HS-27A (cell line): Measurements from ENCODE around the gene PRTN3.
"Not testable (repeated sequence)": the region's sequence is repeated elsewhere in the genome, so short reads cannot be mapped to it uniquely, and the experiment has no call there.

Source experiments
- DNase-seq: peaks from one replicate; pipeline ENCODE4 v3.0.0-alpha.2; 2012; ENCODE audit warnings: low read depth, missing footprints

Gene PRTN3

DNA sequence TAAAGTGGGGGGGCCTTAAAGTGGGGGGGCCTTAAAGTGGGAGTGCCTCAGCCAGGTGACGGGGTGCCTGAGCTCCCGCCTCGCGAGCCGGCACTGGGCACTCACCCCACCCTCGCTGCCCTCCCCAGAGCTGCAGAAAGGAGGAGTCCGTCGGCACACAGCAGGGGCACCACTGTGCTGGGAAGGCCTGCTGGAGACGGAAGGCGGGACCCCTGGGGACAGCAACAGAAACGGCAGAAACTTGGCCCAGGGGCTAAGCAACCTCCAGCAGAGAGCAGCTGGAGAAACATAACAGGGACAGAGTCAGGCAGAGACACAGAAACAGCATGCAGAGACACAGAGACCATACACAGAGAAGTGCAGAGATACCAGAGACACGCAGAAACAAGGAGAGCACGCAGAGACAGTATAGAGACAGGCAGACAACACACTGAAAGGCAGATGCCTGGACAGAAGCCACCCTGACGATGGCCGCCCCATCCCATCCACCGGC is 26.5 kb downstream of the PRTN3 start:
- no peak for DNase-seq

DNA sequence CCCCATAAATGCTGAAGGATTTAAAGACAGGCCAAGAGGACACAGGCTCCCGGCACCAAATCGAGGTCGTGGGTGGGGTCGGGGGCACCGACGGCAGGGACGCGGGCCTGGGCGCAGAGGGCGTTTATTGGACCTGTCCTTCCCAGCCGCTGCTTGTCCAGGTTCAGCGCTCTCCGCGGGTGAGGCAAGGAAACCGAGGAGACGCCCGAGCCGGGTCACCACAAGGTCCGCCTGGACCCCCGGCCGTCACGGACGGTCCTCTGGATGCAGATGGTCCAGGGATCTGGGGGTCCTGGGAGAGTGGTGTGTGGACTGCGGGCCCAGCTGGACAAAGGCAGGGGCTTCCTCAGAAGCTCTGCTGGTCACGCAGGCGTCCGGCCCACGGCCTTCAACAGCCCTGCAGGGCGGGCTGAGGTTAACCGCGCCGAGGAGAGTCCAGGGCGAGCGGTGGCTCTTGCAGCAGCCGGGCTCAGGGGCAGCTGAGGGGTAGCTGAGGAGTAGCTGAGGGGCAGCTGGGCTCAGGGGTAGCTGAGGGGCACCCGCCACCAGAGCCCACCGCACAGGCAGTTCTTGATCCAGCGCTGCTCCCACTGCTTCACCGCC is 27.2 kb downstream of the PRTN3 start:
- no peak for DNase-seq

DNA sequence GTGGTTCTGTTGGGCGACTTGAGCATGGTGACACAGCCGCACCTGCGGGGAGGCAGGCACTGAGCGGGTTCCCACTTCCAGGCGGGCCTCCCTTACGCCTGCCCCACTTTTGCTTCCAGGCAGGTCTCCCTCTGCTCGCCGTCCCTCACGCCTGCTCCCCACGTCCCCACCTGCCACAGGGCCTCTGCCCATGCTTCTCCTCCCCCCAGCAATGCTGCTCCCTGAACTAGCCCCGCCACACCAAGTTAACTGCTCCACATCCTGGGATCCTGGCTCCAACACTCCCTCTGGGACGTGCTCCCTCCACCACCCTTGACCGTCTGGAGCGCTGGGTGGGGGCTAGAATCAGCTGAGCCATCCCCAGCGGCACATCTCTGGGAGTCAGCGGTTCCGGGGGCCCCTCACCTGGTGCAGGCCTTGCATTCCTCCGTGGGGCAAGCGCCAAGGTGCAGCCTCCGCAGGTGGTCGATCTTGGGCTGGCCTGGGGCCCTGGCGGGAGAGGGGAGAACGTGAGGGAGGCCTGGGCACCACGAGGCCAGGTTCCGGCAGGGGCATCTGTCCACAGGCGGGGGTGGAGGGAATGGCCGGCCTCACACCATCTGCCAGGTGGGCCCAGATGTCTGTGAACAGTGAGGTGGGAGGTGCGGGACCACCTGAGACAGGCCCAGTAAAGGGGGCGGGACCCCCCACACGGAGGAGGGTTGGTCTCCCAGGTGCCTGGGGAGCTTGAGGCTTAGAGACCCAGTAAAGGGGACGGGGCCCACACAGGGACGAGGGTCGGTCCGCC is 27.9 kb downstream of the PRTN3 start:
- DNase-seq: no peak

DNA sequence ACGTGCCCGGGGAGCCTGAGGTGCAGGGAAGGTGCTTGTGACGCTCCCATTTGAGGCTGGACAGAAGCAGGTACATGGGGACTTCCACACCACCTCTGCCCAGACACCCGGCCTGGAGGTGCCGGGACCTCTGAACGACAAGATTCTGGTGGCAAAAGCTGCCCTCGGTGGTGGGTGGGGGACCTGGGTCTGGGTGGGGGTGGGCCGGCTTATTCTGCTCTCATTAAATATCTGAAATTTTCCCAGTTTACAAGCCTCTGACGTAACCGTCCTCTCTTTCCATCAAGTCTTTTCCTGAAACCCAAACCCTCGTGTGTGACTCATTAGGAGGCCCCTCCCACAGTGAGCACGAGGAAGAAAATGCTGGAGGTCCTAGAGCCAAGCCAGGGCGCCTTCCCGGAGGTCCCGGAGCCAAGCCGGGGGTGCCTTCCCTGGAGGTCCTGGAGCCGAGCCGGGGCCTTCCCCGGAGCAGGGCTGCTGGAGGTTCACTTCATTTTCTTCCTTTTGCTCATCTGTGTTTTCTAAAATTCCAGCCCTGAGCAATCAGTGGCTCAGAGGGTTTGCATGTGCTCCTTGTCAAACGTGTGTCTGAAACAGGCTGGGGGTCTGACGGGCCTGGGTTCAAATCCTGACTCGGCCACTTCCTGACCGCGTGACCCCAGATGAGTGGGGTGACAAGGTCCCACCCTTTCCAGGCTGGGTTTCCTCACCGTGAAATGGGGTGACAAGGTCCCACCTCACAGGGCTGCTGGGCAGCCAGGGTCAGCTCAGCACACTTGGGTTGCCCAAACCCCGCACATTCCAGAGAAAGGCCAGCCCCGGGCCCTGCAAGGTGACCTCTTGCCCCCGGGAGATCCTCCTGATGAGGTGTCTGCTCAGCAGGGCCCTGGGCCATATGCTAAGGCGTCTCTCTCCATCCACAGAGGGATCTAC is 28.7 kb downstream of the PRTN3 start:
- DNase-seq: peak; percentile 58

DNA sequence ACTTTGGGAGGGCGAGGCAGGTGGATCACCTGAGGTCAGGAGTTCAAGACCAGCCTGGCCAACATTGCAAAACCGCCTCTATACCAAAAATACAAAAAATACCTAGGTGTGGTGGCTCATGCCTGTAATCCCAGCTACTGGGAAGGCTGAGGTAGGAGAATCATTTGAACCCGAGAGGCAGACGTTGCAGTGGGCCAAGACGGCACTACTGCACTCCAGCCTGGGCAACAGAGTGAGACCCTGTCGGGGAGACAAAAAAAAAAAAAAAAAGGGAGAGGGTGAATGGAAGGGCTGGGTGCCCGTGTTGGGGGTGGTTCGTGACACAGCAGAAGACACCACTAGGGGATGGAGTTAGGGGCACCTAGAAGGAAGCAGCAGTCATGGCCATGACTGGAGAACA is 29.5 kb downstream of the PRTN3 start:
- DNase-seq: no peak

DNA sequence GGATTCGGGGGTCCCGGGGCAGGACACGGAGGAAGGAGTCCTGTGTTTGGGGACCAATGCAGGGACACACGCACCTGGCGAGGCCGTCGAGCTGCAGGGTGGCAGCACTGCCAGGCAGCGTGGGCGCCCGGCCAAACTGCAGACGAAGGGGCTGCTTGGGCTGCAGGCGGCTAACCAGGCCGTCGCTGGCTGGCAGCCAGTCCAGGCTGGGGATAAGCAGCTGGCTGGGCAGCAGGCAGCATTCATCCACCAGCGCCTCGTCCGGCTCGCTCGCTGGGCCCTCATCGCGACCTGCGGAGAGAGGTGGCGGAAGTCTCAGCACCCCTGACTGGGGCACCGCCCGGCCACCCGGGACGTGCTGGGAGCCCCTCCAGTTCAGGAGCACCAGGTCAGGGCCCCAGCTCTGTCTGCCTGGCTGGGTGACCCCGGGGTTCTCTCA is 30.2 kb downstream of the PRTN3 start:
- DNase-seq: no peak

DNA sequence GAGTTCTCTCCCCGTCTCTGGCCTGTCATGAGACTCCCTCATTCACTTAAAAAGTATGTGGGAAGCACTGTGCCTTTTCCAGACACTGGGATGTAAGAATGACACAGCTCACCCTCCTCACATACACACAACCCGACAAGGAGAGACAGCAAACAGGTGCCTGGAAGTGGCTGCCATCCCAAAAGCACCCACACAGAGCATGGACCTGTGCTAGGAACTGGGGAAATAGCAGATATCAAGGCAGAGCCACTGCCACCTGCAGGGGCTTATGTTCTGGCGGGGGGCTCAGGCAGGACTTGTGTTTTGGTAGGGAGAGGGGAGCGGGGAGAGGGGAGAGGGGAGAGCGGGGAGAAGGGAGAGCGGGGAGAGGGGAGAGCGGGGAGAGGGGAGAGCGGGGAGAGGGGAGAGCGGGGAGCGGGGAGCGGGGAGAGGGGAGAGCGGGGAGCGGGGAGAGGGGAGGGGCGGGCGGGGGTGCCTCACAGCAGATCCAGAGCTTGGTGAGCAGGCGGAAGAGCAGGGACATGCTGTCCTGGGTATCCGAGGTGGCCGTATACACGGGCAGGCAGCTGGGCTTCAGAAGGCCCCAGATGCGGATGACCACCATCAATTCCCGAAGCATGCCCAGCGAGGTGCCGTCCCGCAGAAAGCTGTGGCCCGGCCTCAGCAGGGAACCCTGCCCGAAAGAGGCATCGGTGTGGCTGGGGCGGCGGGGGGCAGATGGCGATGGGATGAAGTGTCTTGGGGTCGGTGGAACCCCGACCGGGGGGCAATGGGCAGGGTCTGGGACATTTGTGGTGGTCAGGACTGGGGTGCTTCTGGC is 30.9 kb downstream of the PRTN3 start:
- DNase-seq: no peak

DNA sequence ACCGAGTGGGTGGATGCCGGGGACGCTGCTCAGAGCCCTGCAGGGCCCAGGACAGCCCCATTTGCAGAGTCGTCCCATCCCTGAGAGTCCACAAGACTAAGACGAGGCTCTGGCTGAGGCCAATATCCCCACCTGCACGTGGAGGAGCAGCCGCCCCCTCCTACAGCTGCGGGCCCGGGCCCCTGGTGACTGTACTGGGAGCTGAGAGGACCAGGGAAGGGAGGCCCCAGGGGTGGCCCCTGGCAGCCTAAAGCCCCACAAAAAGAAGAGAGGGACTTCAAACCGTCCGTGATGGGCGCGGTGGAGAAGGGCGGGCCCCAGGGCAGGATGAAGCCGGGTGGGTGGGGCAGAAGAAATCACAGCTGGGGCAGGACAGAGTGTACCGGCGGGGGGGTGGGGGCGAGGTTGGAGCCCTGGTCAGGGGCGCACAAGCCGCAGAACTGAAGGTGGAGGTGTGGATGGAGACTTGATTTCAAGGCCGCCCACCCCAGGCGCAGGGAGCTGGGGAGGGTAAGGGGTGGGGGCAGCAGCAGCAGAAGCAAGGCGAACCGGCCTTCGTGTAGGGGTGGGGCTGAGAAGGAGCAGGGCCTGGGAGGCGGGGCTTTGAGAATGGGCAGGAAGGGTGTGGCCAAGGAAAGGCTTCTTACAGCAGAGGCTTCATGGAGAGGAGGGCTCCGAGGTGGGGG is 31.6 kb downstream of the PRTN3 start:
- DNase-seq: no peak

DNA sequence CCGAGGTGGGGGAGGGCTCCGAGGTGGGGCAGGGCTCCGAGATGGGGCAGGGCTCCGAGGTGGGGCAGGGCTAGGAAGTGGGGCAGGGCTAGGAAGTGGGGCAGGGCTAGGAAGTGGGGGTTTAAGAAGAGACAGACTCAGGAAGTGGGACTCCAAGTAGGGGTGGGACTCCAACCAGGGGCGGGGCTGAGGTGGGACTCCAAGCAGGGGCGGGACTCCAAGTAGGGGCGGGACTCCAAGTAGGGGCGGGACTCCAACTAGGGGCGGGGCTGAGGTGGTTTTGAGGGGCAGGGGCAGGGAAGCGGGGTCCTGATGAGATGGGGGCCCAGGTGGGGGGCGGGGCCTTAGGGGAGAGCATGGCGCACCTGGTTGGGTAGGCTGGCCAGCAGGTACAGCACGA is 32.3 kb downstream of the PRTN3 start:
- DNase-seq: no peak

DNA sequence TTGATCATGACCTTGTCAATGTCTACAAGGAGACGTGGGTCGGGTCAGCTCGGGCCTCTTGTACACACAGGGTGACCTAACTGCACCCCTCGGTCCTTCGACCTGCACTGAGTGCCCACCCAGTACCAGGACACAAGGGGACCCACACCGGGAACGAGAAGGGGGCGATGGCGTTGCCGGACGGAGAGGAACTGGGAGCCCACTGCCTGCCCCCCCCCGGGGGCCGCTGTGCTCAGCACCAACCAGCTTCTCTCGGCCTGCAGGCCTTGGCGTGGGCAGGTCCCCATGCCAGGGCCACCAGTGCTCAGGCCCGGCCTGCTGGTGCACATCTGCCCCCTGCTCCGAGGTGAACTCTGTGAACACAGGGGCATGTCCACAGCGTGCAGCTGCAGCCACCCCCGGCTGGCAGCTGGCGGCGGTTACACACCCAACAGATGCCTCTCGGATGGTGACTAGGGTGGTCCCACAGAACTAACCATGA is 32.8 kb downstream of the PRTN3 start:
- DNase-seq: no peak

DNA sequence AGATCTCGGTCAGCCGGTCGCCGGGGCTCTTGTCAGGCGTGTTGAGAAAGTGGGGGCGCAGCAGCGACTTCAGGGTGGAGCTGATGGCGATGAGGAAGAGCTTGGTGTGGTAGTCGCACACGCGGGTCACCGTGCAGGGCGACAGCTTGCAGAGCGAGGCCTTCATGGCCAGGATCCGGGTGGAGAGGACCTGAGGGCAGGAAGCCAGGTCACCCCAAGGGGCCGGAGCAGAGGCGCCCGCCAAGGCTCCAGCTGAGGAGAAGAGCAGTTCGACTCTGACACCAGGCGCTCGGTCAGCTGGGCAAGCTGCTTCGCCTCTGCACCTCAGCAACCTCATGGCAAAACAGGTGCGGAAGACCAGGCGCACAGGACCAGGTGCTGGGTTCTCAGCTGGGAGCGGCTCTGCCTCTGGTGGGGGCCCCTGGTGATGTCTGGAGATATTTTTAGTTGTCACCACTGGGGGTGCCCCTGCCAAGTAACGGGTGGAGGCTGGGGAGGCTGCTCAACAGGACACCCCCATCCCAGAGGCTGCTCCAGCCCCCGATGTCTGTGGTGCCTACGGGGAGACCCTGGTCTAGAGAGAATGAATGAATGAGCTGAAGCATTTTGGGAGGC is 34.6 kb downstream of the PRTN3 start:
- DNase-seq: no peak

DNA sequence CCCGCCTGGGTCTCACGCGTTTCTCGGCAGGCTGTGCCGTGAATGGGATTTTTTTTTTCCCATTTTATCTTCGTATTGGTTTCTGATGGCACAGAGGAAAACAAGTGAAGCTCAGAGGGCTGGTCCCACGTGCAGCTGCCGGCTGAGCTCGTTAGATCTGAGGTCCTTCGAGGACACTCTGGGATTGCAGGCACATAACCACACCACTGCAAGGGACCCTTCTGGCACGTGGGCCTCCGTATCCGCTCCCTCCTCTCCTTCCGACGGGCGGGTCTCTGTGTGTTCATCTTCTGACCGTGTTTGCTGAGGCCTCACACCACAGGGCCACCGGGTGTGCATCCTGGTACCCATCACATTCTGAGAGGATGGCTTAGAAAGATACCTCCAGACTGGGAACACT is 35.3 kb downstream of the PRTN3 start:
- no peak for DNase-seq

DNA sequence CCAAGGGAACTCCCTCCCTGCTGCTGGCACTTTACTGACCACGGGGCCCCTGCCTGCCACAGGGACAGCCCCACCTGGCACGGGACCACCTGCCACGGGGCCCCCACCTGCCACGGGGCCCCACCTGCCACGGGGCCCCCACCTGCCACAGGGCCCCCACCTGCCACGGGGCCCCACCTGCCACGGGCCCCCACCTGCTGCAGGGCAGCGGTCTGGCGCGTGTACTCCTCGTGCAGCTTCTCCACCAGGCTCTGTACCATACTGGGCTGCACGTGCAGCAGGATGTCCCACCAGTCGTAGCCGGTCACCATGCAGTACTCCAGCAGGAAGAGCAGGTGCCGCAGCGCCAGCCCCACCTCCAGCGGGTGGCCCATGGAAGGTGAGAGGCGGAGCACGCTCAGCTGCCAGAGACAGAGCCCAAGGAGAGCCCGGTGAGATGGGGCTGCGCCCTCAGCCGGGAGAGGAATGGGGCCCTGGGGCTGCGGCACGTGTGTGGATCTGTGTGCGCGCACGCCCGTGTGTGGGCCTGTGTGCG is 36.0 kb downstream of the PRTN3 start:
- DNase-seq: no peak

DNA sequence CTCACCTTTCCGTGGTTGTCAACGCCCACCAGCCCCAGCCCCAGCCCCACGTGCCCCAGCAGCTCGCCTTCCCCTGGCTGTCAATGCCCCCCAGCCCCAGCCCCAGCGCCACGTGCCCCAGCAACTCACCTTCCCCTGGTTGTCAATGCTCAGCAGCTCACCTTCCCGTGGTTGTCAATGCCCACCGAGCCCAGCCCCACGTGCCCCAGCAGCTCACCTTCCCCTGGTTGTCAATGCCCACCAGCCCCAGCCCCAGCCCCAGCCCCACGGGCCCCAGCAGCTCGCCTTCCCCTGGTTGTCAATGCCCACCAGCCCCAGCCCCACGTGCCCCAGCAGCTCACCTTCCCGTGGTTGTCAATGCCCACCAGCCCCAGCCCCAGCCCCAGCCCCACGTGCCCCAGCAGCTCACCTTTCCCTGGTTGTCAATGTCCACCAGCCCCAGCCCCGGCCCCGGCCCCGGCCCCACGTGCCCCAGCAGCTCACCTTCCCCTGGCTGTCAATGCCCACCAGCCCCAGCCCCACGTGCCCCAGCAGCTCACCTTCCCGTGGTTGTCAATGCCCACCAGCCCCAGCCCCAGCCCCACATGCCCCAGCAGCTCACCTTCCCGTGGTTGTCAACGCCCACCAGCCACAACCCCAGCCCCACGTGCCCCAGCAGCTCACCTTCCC is 37.3 kb downstream of the PRTN3 start:
- not testable (repeated sequence) for DNase-seq

DNA sequence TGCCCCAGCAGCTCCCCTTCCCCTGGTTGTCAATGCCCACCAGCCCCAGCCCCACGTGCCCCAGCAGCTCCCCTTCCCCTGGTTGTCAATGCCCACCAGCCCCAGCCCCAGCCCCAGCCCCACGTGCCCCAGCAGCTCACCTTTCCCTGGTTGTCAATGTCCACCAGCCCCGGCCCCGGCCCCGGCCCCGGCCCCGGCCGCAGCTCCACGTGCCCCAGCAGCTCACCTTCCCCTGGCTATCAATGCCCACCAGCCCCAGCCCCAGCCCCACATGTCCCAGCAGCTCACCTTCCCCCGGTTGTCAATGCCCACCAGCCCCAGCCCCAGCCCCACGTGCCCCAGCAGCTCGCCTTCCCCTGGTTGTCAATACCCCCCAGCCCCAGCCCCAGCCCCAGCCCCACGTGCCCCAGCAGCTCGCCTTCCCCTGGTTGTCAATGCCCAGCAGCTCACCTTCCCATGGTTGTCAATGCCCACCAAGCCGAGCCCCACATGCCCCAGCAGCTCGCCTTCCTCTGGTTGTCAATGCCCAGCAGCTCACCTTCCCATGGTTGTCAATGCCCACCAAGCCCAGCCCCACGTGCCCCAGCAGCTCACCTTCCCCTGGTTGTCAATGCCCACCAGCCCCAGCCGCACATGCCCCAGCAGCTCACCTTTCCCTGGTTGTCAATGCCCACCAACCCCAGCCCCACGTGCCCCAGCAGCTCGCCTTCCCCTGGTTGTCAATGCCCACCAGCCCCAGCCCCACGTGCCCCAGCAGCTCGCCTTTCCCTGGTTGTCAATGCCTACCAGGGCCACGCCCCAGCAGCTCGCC is 38.2 kb downstream of the PRTN3 start:
- not testable (repeated sequence) for DNase-seq

DNA sequence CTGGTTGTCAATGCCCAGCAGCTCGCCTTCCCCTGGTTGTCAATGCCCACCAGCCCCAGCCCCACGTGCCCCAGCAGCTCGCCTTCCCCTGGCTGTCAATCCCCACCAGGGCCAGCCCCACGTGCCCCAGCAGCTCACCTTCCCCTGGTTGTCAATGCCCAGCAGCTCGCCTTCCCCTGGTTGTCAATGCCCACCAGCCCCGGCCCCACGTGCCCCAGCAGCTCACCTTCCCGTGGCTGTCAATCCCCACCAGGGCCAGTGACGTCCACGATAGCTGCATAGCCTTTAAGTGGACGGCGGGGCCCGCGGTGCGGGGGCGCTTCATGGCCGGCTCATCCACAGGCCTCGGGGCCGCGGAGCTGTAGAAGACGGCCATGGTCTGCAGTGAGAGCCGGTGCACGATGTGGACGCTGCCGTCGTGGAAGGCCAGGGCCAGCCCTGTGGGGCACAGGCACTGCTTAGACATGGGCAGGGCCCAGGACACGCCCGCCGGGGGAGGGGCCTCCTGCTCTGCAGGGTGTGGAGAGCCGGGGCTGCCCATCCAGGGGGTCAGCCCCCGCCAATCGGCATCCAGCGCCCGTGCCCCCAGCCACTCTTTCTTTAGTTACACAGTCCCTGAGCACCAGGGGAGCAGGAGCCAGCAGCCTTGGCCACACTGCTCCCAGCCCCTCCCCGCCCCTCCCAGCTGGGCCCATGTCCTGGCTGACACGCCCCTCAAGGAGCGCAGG is 39.1 kb downstream of the PRTN3 start:
- no peak for DNase-seq

DNA sequence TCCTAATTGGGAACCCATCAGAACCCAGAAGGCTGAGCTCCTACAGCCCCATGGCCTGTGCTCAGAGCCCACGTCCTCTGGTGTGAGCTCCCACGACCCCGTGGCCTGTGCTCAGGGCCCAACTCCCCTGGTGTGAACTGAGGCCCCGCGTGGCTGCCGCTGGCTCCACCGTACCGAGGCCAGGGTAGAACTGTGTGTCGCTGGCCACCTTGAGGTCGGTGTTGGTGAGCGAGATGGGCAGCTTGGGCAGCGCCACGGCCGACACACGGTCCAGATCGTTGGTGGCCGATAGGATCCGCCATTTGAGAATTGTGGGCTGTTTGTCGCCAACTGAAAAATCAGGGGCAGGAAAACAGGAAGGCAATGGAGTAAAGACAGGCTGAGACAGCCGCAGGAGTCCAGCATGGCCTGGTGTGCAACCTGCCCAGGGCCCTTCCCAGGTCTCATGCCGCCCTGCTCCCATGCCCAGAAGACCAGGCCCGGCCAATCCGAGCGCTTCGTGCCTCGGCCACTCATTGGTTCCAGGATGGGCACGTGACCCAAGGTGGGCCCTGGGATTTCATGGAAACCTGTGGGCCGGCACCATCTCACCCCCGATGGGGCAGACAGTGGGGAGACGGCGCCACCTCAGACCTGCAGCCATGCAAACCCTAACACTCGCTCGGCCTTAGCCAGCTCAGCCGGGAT is 40.7 kb downstream of the PRTN3 start:
- DNase-seq: no peak
